ENCODE measurements around the gene ART4. TPM values are rescaled to one million over a fixed set of nuclear protein-coding genes. Genes with fewer than 3 reads are reported as not detected.

ART4 gene
- total and polyA plus RNA-seq, 2 donors (not counting 3 experiments of a cell fraction or from before 2014, with no cell fraction given) = 12.5 to 54.7 TPM

DNA sequence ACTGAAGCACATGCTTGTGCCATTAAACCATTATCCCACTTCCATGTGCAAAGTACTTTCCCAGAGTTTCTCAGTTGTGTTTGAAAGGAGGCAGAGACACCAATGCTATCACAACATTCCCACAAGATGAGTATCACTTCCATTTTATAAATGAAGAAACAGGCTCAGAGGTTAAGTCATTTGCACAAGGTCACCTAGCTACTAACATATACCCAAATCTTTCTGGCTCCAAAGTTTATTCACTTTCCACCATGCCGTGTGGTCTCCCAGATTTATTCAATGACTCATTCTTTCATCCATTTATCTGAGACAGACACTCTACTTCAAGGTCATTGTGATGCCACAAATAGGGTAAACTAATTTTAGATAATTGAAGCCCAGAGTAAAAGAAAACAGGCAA is 9.4 kb downstream of the ART4 start:
- no peaks in the 10 kb centered on the region for H3K9me1 ChIP-seq (replicated peaks; ENCODE audit: control insufficient read depth, extremely low read depth, insufficient read depth, low read length)
- H3K79me2 ChIP-seq (ENCODE audit: control insufficient read depth, insufficient read depth, low read length) = no peaks in the 10 kb centered on the region
- TF ChIP-seq EZH2 (IDR thresholded peaks at IDR 0.05; ENCODE audit: borderline replicate concordance, low read depth, low read length, severe bottlenecking) (no peak), GATA2 (IDR thresholded peaks at IDR 0.05; ENCODE audit: insufficient read depth, insufficient read length, low read depth, low read length) (peak; percentile 23), FOS (IDR thresholded peaks at IDR 0.05; ENCODE audit: borderline replicate concordance, insufficient read depth, low read length) (peak; percentile 53), POLR2A (IDR thresholded peaks at IDR 0.05; ENCODE audit: low read depth, low read length) (no peak), JUN (IDR thresholded peaks at IDR 0.05; ENCODE audit: borderline replicate concordance, insufficient read depth, insufficient read length, low read depth) (peak; percentile 14)
- TF ChIP-seq, protein P1, sequence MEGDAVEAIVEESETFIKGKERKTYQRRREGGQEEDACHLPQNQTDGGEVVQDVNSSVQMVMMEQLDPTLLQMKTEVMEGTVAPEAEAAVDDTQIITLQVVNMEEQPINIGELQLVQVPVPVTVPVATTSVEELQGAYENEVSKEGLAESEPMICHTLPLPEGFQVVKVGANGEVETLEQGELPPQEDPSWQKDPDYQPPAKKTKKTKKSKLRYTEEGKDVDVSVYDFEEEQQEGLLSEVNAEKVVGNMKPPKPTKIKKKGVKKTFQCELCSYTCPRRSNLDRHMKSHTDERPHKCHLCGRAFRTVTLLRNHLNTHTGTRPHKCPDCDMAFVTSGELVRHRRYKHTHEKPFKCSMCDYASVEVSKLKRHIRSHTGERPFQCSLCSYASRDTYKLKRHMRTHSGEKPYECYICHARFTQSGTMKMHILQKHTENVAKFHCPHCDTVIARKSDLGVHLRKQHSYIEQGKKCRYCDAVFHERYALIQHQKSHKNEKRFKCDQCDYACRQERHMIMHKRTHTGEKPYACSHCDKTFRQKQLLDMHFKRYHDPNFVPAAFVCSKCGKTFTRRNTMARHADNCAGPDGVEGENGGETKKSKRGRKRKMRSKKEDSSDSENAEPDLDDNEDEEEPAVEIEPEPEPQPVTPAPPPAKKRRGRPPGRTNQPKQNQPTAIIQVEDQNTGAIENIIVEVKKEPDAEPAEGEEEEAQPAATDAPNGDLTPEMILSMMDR (IDR thresholded peaks at IDR 0.05; ENCODE audit: extremely low read depth in 1 of 2, insufficient read depth in 1 of 2, low read depth in 1 of 2, low read length in 2 of 2) = no peak
- DNase-seq (ENCODE audit: low read depth, low spot score) (peak; percentile 39), FAIRE-seq (no peak)
- dilution Hi-C loops (cut with MboI; ENCODE audit: extremely low pct_ligation_motif_present, low sequenced_read_pairs) (loop anchor here (10.0 kb wide), 1 partner anchor 121 kb away; no protein-coding TSS in a partner anchor), intact Hi-C loops (cut with micrococcal nuclease) (no loop called here)
- peaks cover 47% of the 10 kb centered on the region for H3K4me1 ChIP-seq (ENCODE audit: control insufficient read depth, extremely low read depth, insufficient read depth, low read length)
- no peaks in the 10 kb centered on the region for H4K20me1 ChIP-seq (replicated peaks; ENCODE audit: control insufficient read depth, extremely low read depth, insufficient read depth, low read length)
- H3K4me2 ChIP-seq (ENCODE audit: insufficient read depth, low read length) = peak overlapping the region; percentile 57
- no peaks in the 10 kb centered on the region for H3K27me3 ChIP-seq (ENCODE audit: control insufficient read depth in 2 of 2, insufficient read depth in 2 of 2, low read length in 2 of 2)
- H3K27ac ChIP-seq (ENCODE audit: insufficient read depth, low read depth, low read length) = peak overlapping the region; percentile 21
- ChIA-PET POLR2A (no interaction called here), CTCF (interaction anchor here (1.1 to 3.5 kb wide), 11 partner anchors 8 to 162 kb away, joined by 3 to 15 read pairs (median 5); partner anchors contain the start of genes ART4 and SMCO3)
- BruUV-seq (replicated peaks) = no TSS peak
- no peaks in the 10 kb centered on the region for H3K9me3 ChIP-seq (replicated peaks; ENCODE audit: control insufficient read depth, insufficient read depth, low read length)
- no peak overlapping the region for H3K4me3 ChIP-seq (replicated peaks in 1 of 3; ENCODE audit: insufficient read depth in 1 of 3, low read depth in 1 of 3, low read length in 3 of 3)
- peak overlapping the region; percentile 27 for H2AFZ ChIP-seq (ENCODE audit: low read depth, low read length)
- no peaks in the 10 kb centered on the region for H3K36me3 ChIP-seq (ENCODE audit: control insufficient read depth in 2 of 2, extremely low read depth in 1 of 2, insufficient read depth in 2 of 2, low read length in 2 of 2)
- no peak overlapping the region for H3K9ac ChIP-seq (replicated peaks; ENCODE audit: extremely low read depth, insufficient read depth, low read length)
